GM23338 (cell line): ENCODE data around the gene UQCRFS1. TPM values are rescaled to one million over a fixed set of nuclear protein-coding genes. Genes with fewer than 3 reads are reported as not detected.

ENCODE experiments used
- ATAC-seq: fragments of 200-7000 bp; cut with Tn5 transposase; 3 replicates; pipeline ENCODE4 v1.9.1; 2020
- DNase-seq: peaks from one replicate; pipeline ENCODE4 v3.0.0-alpha.2; 2015; ENCODE audit warnings: low spot score
- H2AFZ ChIP-seq: fragments of 200-600 bp; sonication (generic); 2 replicates; pipeline ENCODE4 v1.8.0; 2016; ENCODE audit warnings: antibody characterized with exemption, mild to moderate bottlenecking, moderate library complexity
- H3F3A ChIP-seq: fragments of 200-600 bp; sonication (generic); replicated peaks from 2 replicates; pipeline ENCODE4 v1.8.0; 2017; ENCODE audit warnings: antibody characterized with exemption, mixed run types, low read depth
- H3K27ac ChIP-seq: fragments of 200-600 bp; sonication (generic); 2 replicates; pipeline ENCODE4 v1.6.1; 2016; ENCODE audit warnings: low read depth
- H3K27me3 ChIP-seq: fragments of 200-600 bp; sonication (generic); 2 replicates; pipeline ENCODE4 v1.8.0; 2016; ENCODE audit warnings: mild to moderate bottlenecking, mixed run types, moderate library complexity; ENCODE audit not compliant: insufficient read depth
- H3K36me3 ChIP-seq: fragments of 200-600 bp; sonication (generic); 2 replicates; pipeline ENCODE4 v1.8.0; 2016; ENCODE audit warnings: mild to moderate bottlenecking; ENCODE audit not compliant: insufficient read depth
- H3K4me1 ChIP-seq: fragments of 200-600 bp; sonication (generic); 2 replicates; pipeline ENCODE4 v1.8.0; 2016; ENCODE audit warnings: mild to moderate bottlenecking, moderate library complexity; ENCODE audit not compliant: insufficient read depth
- H3K4me2 ChIP-seq: fragments of 200-600 bp; sonication (generic); 2 replicates; pipeline ENCODE4 v1.7.1; 2017; ENCODE audit warnings: mixed run types
- H3K4me3 ChIP-seq: fragments of 200-600 bp; sonication (generic); 2 replicates; pipeline ENCODE4 v1.6.1; 2016; ENCODE audit warnings: mixed run types
- H3K79me2 ChIP-seq: fragments of 200-600 bp; sonication (generic); replicated peaks from 2 replicates; pipeline ENCODE4 v1.8.0; 2017; ENCODE audit warnings: mild to moderate bottlenecking; ENCODE audit not compliant: insufficient read depth
- H3K9me2 ChIP-seq: fragments of 200-600 bp; sonication (generic); 2 replicates; pipeline ENCODE4 v1.8.0; 2017; ENCODE audit not compliant: insufficient read depth
- H4K20me1 ChIP-seq: fragments of 200-600 bp; sonication (generic); replicated peaks from 2 replicates; pipeline ENCODE4 v1.8.0; 2017; ENCODE audit warnings: mild to moderate bottlenecking; ENCODE audit not compliant: insufficient read depth
- H3K27ac Mint-ChIP-seq: 2 replicates; pipeline ENCODE4 v1.8.0; 2020; ENCODE audit warnings: inconsistent platforms, mild to moderate bottlenecking, moderate library complexity, mixed read lengths
- H3K27me3 Mint-ChIP-seq: 3 replicates; pipeline ENCODE4 v1.8.0; 2022; ENCODE audit warnings: low read depth, mild to moderate bottlenecking, moderate library complexity, mixed read lengths, inconsistent platforms; ENCODE audit not compliant: insufficient read depth, poor library complexity
- H3K36me3 Mint-ChIP-seq: 3 replicates; pipeline ENCODE4 v1.8.0; 2021; ENCODE audit warnings: low read depth, mild to moderate bottlenecking, inconsistent platforms, moderate library complexity, mixed read lengths
- H3K4me1 Mint-ChIP-seq: 3 replicates; pipeline ENCODE4 v1.8.0; 2020; ENCODE audit warnings: mild to moderate bottlenecking, inconsistent platforms, mixed read lengths
- H3K4me3 Mint-ChIP-seq: 3 replicates; pipeline ENCODE4 v1.8.0; 2021; ENCODE audit warnings: moderate library complexity, mild to moderate bottlenecking, inconsistent platforms, mixed read lengths
- H3K9me3 Mint-ChIP-seq: 3 replicates; pipeline ENCODE4 v1.8.0; 2020; ENCODE audit warnings: moderate library complexity, mild to moderate bottlenecking, inconsistent platforms, mixed read lengths
- CREB1 ChIP-seq: fragments of 250-450 bp; sonication (Bioruptor Pico); IDR thresholded peaks from 2 replicates; pipeline ENCODE4 v1.5.0; 2020; ENCODE audit warnings: low read depth, mild to moderate bottlenecking, moderate library complexity
- EZH2 ChIP-seq: fragments of 200-600 bp; sonication (generic); IDR thresholded peaks from one replicate; pipeline ENCODE4 v1.8.0; 2017; ENCODE audit warnings: antibody characterized with exemption, mild to moderate bottlenecking, low read depth; ENCODE audit not compliant: unreplicated experiment
- JUNB ChIP-seq: IDR thresholded peaks from one replicate; pipeline ENCODE4 v1.6.1; 2016; ENCODE audit warnings: antibody characterized with exemption; ENCODE audit not compliant: unreplicated experiment
- NANOG ChIP-seq: IDR thresholded peaks from 2 replicates; pipeline ENCODE4 v1.6.1; 2016; ENCODE audit warnings: antibody characterized with exemption, borderline replicate concordance
- POLR2AphosphoS5 ChIP-seq: IDR thresholded peaks from 2 replicates; pipeline ENCODE4 v1.6.1; 2016; ENCODE audit warnings: antibody characterized with exemption, low read depth
- STAT1 ChIP-seq: IDR thresholded peaks from one replicate; pipeline ENCODE4 v1.6.1; 2016; ENCODE audit warnings: antibody characterized with exemption; ENCODE audit not compliant: unreplicated experiment
- ZNF114 ChIP-seq: fragments of 250-450 bp; sonication (Bioruptor Pico); IDR thresholded peaks from 2 replicates; pipeline ENCODE4 v1.5.0; 2020; ENCODE audit warnings: mild to moderate bottlenecking, moderate library complexity
- polyA plus RNA-seq: library from polyadenylated mRNA; unstranded; fragments of >200 nt; fragmentation: Nextera tagmentation; extraction: Ambion mirVana; gene quantifications from 2 replicates; pipeline ENCODE4 v1.2.1, GENCODE V29; 2016
- total RNA-seq: library from RNA; depleted of rRNA; stranded (reverse); fragments of >200 nt; shearing (Covaris generic); gene quantifications from 2 replicates; pipeline ENCODE4 v1.2.3, GENCODE V29; 2014
- TF ChIP-seq, protein P1 (sequence below): IDR thresholded peaks from one replicate; pipeline ENCODE4 v1.6.1; 2018; ENCODE audit warnings: antibody characterized with exemption; ENCODE audit not compliant: unreplicated experiment
- TF ChIP-seq, protein P2 (sequence below), 2 experiments: fragments of 200-600 bp in 1 of 2; sonication (generic) in 1 of 2; conservative IDR thresholded peaks; 2 replicates each; pipeline versions ENCODE4 v1.5.1 to v1.6.1; 2016 to 2017; ENCODE audit warnings: antibody characterized with exemption in 2 of 2, low read depth in 2 of 2, mild to moderate bottlenecking in 2 of 2, moderate library complexity in 1 of 2
- TF ChIP-seq, protein P3 (sequence below): IDR thresholded peaks from 2 replicates; pipeline ENCODE4 v1.6.1; 2016; ENCODE audit warnings: antibody characterized with exemption

The UQCRFS1 gene
- total and polyA plus RNA-seq, 2 experiments from 2014 or later, result 49.4 to 57.6 TPM

DNA sequence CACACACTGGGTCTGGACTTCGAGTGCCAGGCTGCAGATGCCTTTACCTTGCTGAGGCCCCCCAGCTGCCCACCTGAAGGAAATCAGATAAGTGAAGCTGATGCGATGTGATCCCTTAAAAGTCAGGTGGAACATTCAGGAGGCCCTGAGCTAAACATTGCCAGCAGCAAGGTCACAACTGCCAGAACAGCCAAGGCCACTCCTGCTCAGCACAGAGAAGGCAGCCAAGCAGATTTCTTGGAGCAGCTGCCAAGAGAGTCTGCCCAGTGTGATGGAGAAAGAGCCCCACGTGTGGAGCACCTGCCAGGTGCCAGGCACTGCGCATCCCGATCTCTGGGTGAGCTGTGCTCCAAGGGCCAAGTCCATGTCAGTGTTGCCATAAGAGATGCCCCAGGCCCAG is 20.6 kb upstream of the UQCRFS1 start:
- no peak overlapping the region for H3K27ac Mint-ChIP-seq
- no peak for DNase-seq
- H3K4me3 Mint-ChIP-seq, result no peak overlapping the region
- no peak for ATAC-seq
- no peaks in the 10 kb centered on the region for H3F3A ChIP-seq
- no peak overlapping the region for H2AFZ ChIP-seq
- TF ChIP-seq EZH2 (no peak), STAT1 (no peak)
- TF ChIP-seq, protein P1, sequence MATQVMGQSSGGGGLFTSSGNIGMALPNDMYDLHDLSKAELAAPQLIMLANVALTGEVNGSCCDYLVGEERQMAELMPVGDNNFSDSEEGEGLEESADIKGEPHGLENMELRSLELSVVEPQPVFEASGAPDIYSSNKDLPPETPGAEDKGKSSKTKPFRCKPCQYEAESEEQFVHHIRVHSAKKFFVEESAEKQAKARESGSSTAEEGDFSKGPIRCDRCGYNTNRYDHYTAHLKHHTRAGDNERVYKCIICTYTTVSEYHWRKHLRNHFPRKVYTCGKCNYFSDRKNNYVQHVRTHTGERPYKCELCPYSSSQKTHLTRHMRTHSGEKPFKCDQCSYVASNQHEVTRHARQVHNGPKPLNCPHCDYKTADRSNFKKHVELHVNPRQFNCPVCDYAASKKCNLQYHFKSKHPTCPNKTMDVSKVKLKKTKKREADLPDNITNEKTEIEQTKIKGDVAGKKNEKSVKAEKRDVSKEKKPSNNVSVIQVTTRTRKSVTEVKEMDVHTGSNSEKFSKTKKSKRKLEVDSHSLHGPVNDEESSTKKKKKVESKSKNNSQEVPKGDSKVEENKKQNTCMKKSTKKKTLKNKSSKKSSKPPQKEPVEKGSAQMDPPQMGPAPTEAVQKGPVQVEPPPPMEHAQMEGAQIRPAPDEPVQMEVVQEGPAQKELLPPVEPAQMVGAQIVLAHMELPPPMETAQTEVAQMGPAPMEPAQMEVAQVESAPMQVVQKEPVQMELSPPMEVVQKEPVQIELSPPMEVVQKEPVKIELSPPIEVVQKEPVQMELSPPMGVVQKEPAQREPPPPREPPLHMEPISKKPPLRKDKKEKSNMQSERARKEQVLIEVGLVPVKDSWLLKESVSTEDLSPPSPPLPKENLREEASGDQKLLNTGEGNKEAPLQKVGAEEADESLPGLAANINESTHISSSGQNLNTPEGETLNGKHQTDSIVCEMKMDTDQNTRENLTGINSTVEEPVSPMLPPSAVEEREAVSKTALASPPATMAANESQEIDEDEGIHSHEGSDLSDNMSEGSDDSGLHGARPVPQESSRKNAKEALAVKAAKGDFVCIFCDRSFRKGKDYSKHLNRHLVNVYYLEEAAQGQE, result no peak
- H3K4me2 ChIP-seq, result no peak overlapping the region
- H3K4me3 ChIP-seq, result no peak overlapping the region
- no peaks in the 10 kb centered on the region for H3K36me3 Mint-ChIP-seq
- no peaks in the 10 kb centered on the region for H3K79me2 ChIP-seq
- H3K27ac ChIP-seq, result no peak overlapping the region
- H3K4me1 Mint-ChIP-seq, result no peaks in the 10 kb centered on the region
- no peaks in the 10 kb centered on the region for H3K36me3 ChIP-seq
- no peaks in the 10 kb centered on the region for H3K27me3 Mint-ChIP-seq
- no peaks in the 10 kb centered on the region; the same call in 2 of the 3 replicates for H3K9me3 Mint-ChIP-seq
- H3K9me2 ChIP-seq, result no peaks in the 10 kb centered on the region
- no peaks in the 10 kb centered on the region for H3K4me1 ChIP-seq
- no peaks in the 10 kb centered on the region for H3K27me3 ChIP-seq
- H4K20me1 ChIP-seq, result no peaks in the 10 kb centered on the region

DNA sequence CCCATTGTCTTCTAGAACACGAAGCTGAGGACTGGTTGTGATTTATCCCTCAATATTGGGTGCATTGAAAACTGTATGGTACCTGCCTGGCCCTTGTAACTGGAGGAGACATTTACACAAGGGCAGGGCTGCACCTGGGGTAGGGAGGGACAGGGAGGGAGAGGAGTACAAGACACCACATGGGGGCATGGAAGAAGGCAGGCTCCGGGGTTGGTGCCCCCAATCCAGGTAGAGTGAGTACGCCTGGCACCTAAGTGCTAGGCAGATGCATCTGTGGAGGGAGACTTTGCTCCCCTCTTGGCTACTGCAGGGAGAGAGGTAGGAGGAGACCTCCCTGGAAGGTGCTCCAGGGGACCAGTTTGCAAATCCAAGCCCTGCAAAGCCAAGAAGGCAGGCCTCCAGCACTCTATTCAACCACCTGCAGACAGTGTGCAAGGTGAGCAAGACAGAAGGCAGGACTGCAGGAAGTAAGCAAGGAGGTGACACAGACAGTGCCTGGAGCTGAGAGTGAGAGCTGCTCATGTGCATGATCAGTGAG is 19.4 kb upstream of the UQCRFS1 start:
- H3K4me1 ChIP-seq, result no peaks in the 10 kb centered on the region
- H3K27me3 Mint-ChIP-seq, result no peaks in the 10 kb centered on the region
- H3K4me3 ChIP-seq, result no peak overlapping the region
- H3K27ac Mint-ChIP-seq, result no peak overlapping the region
- no peak overlapping the region for H3K4me3 Mint-ChIP-seq
- no peak overlapping the region for H3K4me2 ChIP-seq
- DNase-seq (no peak), ATAC-seq (no peak)
- H3F3A ChIP-seq, result no peaks in the 10 kb centered on the region
- H3K27ac ChIP-seq, result no peak overlapping the region
- no peaks in the 10 kb centered on the region for H3K4me1 Mint-ChIP-seq
- no peak overlapping the region for H2AFZ ChIP-seq
- H3K27me3 ChIP-seq, result no peaks in the 10 kb centered on the region
- H3K9me2 ChIP-seq, result no peaks in the 10 kb centered on the region
- no peaks in the 10 kb centered on the region; the same call in 2 of the 3 replicates for H3K9me3 Mint-ChIP-seq
- no peaks in the 10 kb centered on the region for H4K20me1 ChIP-seq
- H3K36me3 ChIP-seq, result no peaks in the 10 kb centered on the region
- H3K36me3 Mint-ChIP-seq, result no peaks in the 10 kb centered on the region
- no peaks in the 10 kb centered on the region for H3K79me2 ChIP-seq
- TF ChIP-seq, protein P2, sequence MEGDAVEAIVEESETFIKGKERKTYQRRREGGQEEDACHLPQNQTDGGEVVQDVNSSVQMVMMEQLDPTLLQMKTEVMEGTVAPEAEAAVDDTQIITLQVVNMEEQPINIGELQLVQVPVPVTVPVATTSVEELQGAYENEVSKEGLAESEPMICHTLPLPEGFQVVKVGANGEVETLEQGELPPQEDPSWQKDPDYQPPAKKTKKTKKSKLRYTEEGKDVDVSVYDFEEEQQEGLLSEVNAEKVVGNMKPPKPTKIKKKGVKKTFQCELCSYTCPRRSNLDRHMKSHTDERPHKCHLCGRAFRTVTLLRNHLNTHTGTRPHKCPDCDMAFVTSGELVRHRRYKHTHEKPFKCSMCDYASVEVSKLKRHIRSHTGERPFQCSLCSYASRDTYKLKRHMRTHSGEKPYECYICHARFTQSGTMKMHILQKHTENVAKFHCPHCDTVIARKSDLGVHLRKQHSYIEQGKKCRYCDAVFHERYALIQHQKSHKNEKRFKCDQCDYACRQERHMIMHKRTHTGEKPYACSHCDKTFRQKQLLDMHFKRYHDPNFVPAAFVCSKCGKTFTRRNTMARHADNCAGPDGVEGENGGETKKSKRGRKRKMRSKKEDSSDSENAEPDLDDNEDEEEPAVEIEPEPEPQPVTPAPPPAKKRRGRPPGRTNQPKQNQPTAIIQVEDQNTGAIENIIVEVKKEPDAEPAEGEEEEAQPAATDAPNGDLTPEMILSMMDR (conservative IDR thresholded peaks at IDR 0.05; ENCODE audit: low read depth in 2 of 2), result no peak
- TF ChIP-seq JUNB (no peak), CREB1 (CRISPR knock-in tag) (no peak), POLR2AphosphoS5 (no peak), NANOG (no peak), ZNF114 (CRISPR knock-in tag) (no peak)
- TF ChIP-seq, protein P3, sequence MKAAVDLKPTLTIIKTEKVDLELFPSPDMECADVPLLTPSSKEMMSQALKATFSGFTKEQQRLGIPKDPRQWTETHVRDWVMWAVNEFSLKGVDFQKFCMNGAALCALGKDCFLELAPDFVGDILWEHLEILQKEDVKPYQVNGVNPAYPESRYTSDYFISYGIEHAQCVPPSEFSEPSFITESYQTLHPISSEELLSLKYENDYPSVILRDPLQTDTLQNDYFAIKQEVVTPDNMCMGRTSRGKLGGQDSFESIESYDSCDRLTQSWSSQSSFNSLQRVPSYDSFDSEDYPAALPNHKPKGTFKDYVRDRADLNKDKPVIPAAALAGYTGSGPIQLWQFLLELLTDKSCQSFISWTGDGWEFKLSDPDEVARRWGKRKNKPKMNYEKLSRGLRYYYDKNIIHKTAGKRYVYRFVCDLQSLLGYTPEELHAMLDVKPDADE, result no peak
- TF ChIP-seq, protein P1, result no peak
